Heart left ventricle (tissue), 16 donors: ENCODE results near the gene BACH2. TPM values are rescaled to one million over a fixed set of nuclear protein-coding genes. Genes with fewer than 3 reads are reported as not detected.

ENCODE experiments used
- ATAC-seq, 4 donors: fragments of 200-7000 bp; cut with Tn5 transposase; one replicate each; pipeline ENCODE4 v1.9.1; 2020 to 2022; ENCODE audit warnings: moderate library complexity in 4 of 4, mild to moderate bottlenecking in 3 of 4, moderate number of reproducible peaks in 1 of 4
- DNase-seq, 5 donors: peaks; one replicate each; pipeline ENCODE4 v3.0.0-alpha.2; 2020
- H3K27ac ChIP-seq, 12 donors: fragments of 200-600 bp; sonication (generic) in 4 of 12; one replicate each; pipeline versions ENCODE4 v1.5.0 to v1.8.0; 2016 to 2022; ENCODE audit warnings: mild to moderate bottlenecking in 2 of 12
- H3K27me3 ChIP-seq, 9 donors: fragments of 200-600 bp; sonication (generic) in 2 of 9; one replicate each; pipeline versions ENCODE4 v1.5.1 to v1.8.0; 2016 to 2022; ENCODE audit warnings: mild to moderate bottlenecking in 3 of 9
- H3K36me3 ChIP-seq, 9 donors: fragments of 200-600 bp; sonication (generic) in 2 of 9; one replicate each; pipeline versions ENCODE4 v1.5.0 to v1.8.0; 2018 to 2022; ENCODE audit warnings: mild to moderate bottlenecking in 2 of 9
- H3K4me1 ChIP-seq, 12 donors: fragments of 200-600 bp; sonication (generic) in 4 of 12; one replicate each; pipeline versions ENCODE4 v1.5.0 to v1.8.0; 2016 to 2022; ENCODE audit warnings: mild to moderate bottlenecking in 3 of 12
- H3K4me3 ChIP-seq, 12 donors: fragments of 200-600 bp; sonication (generic) in 4 of 12; one replicate each; pipeline versions ENCODE4 v1.5.0 to v1.8.0; 2017 to 2022; ENCODE audit warnings: mild to moderate bottlenecking in 9 of 12, moderate library complexity in 4 of 12
- H3K9me3 ChIP-seq, 12 donors: fragments of 200-600 bp; sonication (generic) in 4 of 12; one replicate each; pipeline versions ENCODE4 v1.5.0 to v1.8.0; 2016 to 2022; ENCODE audit warnings: mild to moderate bottlenecking in 1 of 12
- CTCF ChIP-seq, 12 donors: fragments of 200-600 bp; sonication (generic) in 4 of 12; IDR thresholded peaks; one replicate each; pipeline versions ENCODE4 v1.5.0 to v1.8.0; 2018 to 2022; ENCODE audit warnings: antibody characterized with exemption in 12 of 12, mild to moderate bottlenecking in 5 of 12
- POLR2A ChIP-seq, 2 donors: fragments of 450-650 bp; IDR thresholded peaks; one replicate each; pipeline ENCODE4 v1.6.1; 2017; ENCODE audit warnings: antibody characterized with exemption in 2 of 2, mild to moderate bottlenecking in 2 of 2, moderate library complexity in 2 of 2
- WGBS, 4 donors: extraction: QIAGEN DNeasy Blood & Tissue Kit in 2 of 4; methylation state at CpG; one replicate each; pipeline versions ENCODE4 v1.1.5 to v1.1.7; 2013 to 2018; 5-methylcytosine and 5-hydroxymethylcytosine counted together
- intact Hi-C, 10 donors: fragments of 100-400 bp; cut with DNase I; formaldehyde crosslinking; loops; one replicate each; pipeline versions ENCODE4 v1.11.1 to v1.14.2; 2022
- polyA plus RNA-seq, 2 donors: library from polyadenylated mRNA; stranded (reverse); fragments of 200-250 nt; gene quantifications; one replicate each; pipeline ENCODE4 v1.2.3, GENCODE V29; 2013
- total RNA-seq, 9 donors: library from RNA; depleted of rRNA in 2 of 9; stranded (reverse); fragments of >200 nt in 2 of 9; fragmentation: NEBNext Ultra II Directional in 3 of 9; extraction: Animal tissue kit (Norgen Biotek cat#: 25700) in 3 of 9; gene quantifications; one replicate each; pipeline versions ENCODE4 v1.1.0 to v1.2.4, GENCODE V29; 2016 to 2023
- donor health status: ischemic (EF 13 %, LVEDD 7.1; RV severe dilation, severe dysfunction).
- donor health status: healthy with polysubstance abuse.
- donor health status: DM: no; HTN: yes; CAD: no.
- donor health status: DM: no; HTN: no; CAD: no.
- donor health status: ischemic (EF 25% LVEDD 6.9; RV normal size, moderate dysfunction).
- donor health status: ischemic (EF 25% LVEDD 5.7; RV mildly dilated, moderate dysfunction).
- donor health status: healthy.
- donor health status: DM: yes; HTN: yes; CAD: no.
- donor health status: ischemic (EF 35%, LVEDD 5.7; RV mildly dilated, moderate dysfunction).
- donor health status: nonischemic (EF 11% LVEDD 7.7; RV severe dilation, severe dysfunction).
- donor health status: DM: yes; HTN: yes; CAD: no.
- donor health status: PGD.
- donor health status: ischemic (EF 29% LVEDD 5.4; RV normal size, mild dysfunction).
- donor health status: nonischemic (EF 23%, LVEDD 6.1; RV moderate dilation, normal function).

Gene BACH2
- total and polyA plus RNA-seq, 11 donors: 0.23 to 8.4 (median 1.5) TPM

- Histone ChIP-seq H3K4me1 (peaks cover 0 to 5% (median 0%) of the 10 kb centered on the region in 12 donors), H3K27me3 (no peaks in the 10 kb centered on the region), H3K27ac (no peak overlapping the region), H3K4me3 (no peak overlapping the region), H3K9me3 (no peaks in the 10 kb centered on the region), H3K36me3 (peaks cover 0 to 15% (median 7%) of the 10 kb centered on the region in 9 donors)
- DNase-seq (no peak), ATAC-seq (no peak)
- no peak for TF ChIP-seq POLR2A (IDR thresholded peaks at IDR 0.05)
- no peak for TF ChIP-seq CTCF (IDR thresholded peaks at IDR 0.05)
- intact Hi-C loops: no loop called here
- WGBS, 4 donors: 88 to 89% (median 88%) methylated on average over 17 to 22 of the region's 22 CpGs
Measured at GRCh38 chr6:89932245-89932802, 364.3 kb downstream of the BACH2 start.

- ATAC-seq (no peak), DNase-seq (no peak)
- peaks cover 0 to 6% (median 0%) of the 10 kb centered on the region in 12 donors for H3K4me1 ChIP-seq
- H3K27ac ChIP-seq: no peak overlapping the region
- H3K27me3 ChIP-seq: no peaks in the 10 kb centered on the region
- WGBS, 4 donors: 87 to 97% (median 89%) methylated on average over 5 of the region's 5 CpGs
- H3K9me3 ChIP-seq: no peaks in the 10 kb centered on the region
- no peak for TF ChIP-seq POLR2A (IDR thresholded peaks at IDR 0.05)
- TF ChIP-seq CTCF (IDR thresholded peaks at IDR 0.05): no peak
- intact Hi-C loops: no loop called here
- peaks cover 0 to 13% (median 7%) of the 10 kb centered on the region in 9 donors for H3K36me3 ChIP-seq
- no peak overlapping the region for H3K4me3 ChIP-seq
Measured at GRCh38 chr6:89930789-89931188, 365.9 kb downstream of the BACH2 start.

GRCh38 chr6:89928604-89929003 lies 368.0 kb downstream of the BACH2 start:
- H3K4me1 ChIP-seq: peaks cover 0 to 6% (median 0%) of the 10 kb centered on the region in 12 donors
- no peak for DNase-seq
- H3K9me3 ChIP-seq: no peaks in the 10 kb centered on the region
- H3K36me3 ChIP-seq: peaks cover 0 to 13% (median 7%) of the 10 kb centered on the region in 9 donors
- H3K27ac ChIP-seq: no peak overlapping the region
- 92 to 95% (median 93%) methylated on average over 6 of the region's 6 CpGs for WGBS, 4 donors
- TF ChIP-seq POLR2A (IDR thresholded peaks at IDR 0.05) (no peak), CTCF (IDR thresholded peaks at IDR 0.05) (no peak)
- no peak overlapping the region for H3K4me3 ChIP-seq
- ATAC-seq: no peak
- H3K27me3 ChIP-seq: no peaks in the 10 kb centered on the region
- intact Hi-C loops: no loop called here

GRCh38 chr6:89927791-89928550 lies 368.7 kb downstream of the BACH2 start:
- no peak overlapping the region for H3K4me3 ChIP-seq
- H3K4me1 ChIP-seq: peaks cover 0 to 6% (median 0%) of the 10 kb centered on the region in 12 donors
- ATAC-seq (no peak), DNase-seq (no peak)
- 73 to 74% (median 73%) methylated on average over 6 of the region's 6 CpGs for WGBS, 4 donors
- H3K36me3 ChIP-seq: peaks cover 0 to 13% (median 7%) of the 10 kb centered on the region in 9 donors
- H3K27me3 ChIP-seq: no peaks in the 10 kb centered on the region
- intact Hi-C loops: no loop called here
- H3K9me3 ChIP-seq: no peaks in the 10 kb centered on the region
- no peak for TF ChIP-seq POLR2A (IDR thresholded peaks at IDR 0.05)
- TF ChIP-seq CTCF (IDR thresholded peaks at IDR 0.05): no peak
- no peak overlapping the region for H3K27ac ChIP-seq
